Stimulated activated naive CD8-positive, alpha-beta T cell treated with anti-CD3 and anti-CD28 coated beads, Interleukin-15, amount 100 ng/mL, for 72 hours (primary cell): ENCODE data around the gene TSC22D2.

Source experiments
- ATAC-seq: fragments of 150-1000 bp; cut with Tn5 transposase; 2 replicates; pipeline ENCODE4 v1.10.0; 2021; ENCODE audit warnings: mild to moderate bottlenecking, moderate library complexity
- DNase-seq, 2 donors: peaks; one replicate each; pipeline ENCODE4 v3.0.0; 2021 to 2022
- H3K27ac Mint-ChIP-seq, 2 donors: one replicate each; pipeline ENCODE4 v1.8.0; 2022; ENCODE audit warnings: mild to moderate bottlenecking in 2 of 2, mixed read lengths in 2 of 2, moderate library complexity in 2 of 2
- H3K27me3 Mint-ChIP-seq: one replicate; pipeline ENCODE4 v1.8.0; 2022; ENCODE audit warnings: mixed read lengths
- H3K4me1 Mint-ChIP-seq: one replicate; pipeline ENCODE4 v1.8.0; 2022; ENCODE audit warnings: mild to moderate bottlenecking, mixed read lengths
- H3K4me3 Mint-ChIP-seq, 2 donors: one replicate each; pipeline ENCODE4 v1.8.0; 2022; ENCODE audit warnings: mild to moderate bottlenecking in 2 of 2, mixed read lengths in 2 of 2, moderate library complexity in 1 of 2
- H3K9me3 Mint-ChIP-seq, 2 donors: one replicate each; pipeline ENCODE4 v1.8.0; 2022; ENCODE audit warnings: mixed read lengths in 2 of 2

Gene TSC22D2

DNA sequence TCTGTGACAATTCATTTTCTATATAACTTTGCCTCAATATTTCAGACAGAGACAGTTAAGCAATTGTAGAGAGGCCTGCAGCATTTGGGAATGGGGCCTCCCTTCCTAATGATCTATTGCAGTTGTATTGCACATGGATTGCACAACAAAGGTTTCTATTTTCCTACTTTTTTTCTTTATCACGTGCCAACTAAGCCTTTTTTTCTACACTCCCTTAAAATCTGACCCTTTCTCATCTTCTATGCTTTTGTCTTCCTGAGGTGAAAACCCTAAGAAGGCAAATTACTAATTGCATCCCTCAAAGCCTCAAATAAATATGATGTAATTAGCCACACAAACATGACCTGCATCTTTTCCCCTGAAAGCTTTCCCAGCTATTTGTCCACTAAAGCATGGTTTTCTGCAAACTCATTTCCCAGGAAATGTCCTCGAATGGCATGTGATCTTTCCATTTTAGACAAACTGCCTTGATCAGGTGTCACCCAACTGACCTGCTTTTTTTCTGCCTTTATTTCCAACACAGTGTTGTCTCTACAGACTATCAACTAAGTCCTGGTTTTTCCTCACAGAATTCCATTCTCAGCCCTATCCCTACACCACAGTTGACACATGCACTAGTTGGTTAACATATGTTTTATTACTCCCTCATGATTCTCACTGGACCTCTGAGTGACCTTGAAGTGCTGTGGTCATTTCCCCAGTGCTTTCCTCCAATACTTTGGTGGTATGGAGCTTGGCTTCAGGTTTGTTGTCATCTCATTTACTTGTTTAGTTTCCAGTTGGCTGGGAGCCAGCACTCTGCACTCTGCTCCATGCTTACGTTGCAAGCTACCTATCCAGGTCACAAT lies 31.9 kb upstream of the TSC22D2 start:
- Mint-ChIP-seq H3K4me3 (no peak overlapping the region), H3K27ac (no peak overlapping the region), H3K27me3 (no peaks in the 10 kb centered on the region), H3K4me1 (peaks cover 16% of the 10 kb centered on the region), H3K9me3 (no peaks in the 10 kb centered on the region)
- no peak for ATAC-seq
- DNase-seq: no peak

DNA sequence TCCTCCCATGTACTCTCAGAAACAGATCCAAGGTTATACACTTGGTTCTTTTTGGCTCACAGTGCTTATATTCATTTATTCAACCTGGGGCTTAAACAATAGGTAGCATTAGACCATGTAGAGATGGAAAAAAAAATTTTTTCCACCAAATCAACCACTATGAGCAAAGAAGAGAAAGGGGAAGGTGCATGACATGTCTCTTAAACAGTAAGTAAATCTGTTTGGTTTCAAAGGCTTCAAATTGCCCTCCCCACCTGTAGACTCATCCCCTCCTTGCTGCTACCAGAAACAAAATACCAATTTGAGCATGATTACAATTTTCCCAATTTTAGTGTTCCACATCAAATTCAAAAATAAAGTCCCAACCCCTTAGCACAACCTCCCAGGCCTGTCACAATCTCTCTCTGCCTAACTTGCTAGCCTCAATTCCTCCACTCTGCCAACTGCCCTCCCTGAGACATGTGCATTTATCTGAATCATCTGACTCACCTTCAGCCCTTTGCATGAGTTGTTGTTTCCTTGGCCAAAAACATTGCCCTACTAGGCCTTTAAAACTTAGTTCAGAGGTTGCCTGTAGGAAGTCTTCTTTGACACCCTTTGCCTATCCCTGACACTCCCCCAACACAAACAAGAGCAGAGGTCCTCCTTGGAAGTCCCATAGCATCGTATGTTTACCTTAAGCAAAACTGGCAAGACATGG lies 30.3 kb upstream of the TSC22D2 start:
- no peaks in the 10 kb centered on the region for H3K9me3 Mint-ChIP-seq
- no peak overlapping the region for H3K4me3 Mint-ChIP-seq
- ATAC-seq (peak; percentile 60), DNase-seq (no peak)
- peaks cover 24% of the 10 kb centered on the region for H3K4me1 Mint-ChIP-seq
- no peaks in the 10 kb centered on the region for H3K27me3 Mint-ChIP-seq
- no peak overlapping the region for H3K27ac Mint-ChIP-seq

DNA sequence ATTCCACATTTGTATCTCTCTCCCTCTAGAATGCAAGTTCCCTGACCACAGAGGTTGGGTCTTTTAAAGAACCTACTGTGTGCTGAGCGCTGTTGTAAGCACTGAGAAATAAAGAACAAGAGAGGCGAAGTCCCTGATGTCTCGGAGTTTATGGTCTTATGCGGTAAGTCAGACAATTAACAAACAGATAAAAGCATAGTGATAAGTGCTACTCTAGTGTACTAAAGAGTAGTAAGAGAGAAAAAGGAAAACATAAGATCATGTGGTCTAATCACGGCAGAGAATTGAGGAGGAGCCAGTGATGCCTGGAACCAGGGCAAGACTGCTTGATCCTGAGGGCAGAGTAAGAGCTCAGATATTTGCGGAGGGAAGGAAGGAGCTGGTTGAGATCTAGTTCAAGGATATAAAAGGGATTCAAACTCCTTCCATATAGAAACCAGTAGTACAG lies 29.8 kb upstream of the TSC22D2 start:
- Mint-ChIP-seq H3K9me3 (no peaks in the 10 kb centered on the region), H3K4me3 (no peak overlapping the region), H3K27me3 (no peaks in the 10 kb centered on the region), H3K27ac (no peak overlapping the region), H3K4me1 (peaks cover 28% of the 10 kb centered on the region)
- ATAC-seq: no peak
- no peak for DNase-seq

DNA sequence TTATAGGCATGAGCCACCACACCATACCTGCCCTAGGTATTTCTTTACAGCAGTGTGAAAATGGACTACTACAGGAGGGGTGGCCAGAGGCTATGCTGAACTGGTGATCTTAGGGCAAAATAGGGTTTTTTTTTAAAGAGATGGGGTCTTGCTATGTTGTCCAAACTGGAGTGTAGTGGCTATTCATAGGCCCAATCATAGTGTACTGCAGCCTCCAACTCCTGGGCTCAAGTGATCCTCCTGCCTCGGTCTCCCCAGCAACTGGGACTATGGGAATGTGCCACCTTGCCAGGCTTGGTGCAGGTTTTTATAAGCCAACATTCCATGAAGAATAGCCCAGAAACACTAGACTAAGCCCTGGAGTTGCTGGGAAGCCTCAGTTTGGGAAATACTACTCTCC lies 28.6 kb upstream of the TSC22D2 start:
- no peaks in the 10 kb centered on the region for H3K27me3 Mint-ChIP-seq
- H3K4me1 Mint-ChIP-seq: peaks cover 32% of the 10 kb centered on the region
- ATAC-seq (no peak), DNase-seq (no peak)
- no peaks in the 10 kb centered on the region for H3K9me3 Mint-ChIP-seq
- H3K4me3 Mint-ChIP-seq: no peak overlapping the region
- H3K27ac Mint-ChIP-seq: no peak overlapping the region

DNA sequence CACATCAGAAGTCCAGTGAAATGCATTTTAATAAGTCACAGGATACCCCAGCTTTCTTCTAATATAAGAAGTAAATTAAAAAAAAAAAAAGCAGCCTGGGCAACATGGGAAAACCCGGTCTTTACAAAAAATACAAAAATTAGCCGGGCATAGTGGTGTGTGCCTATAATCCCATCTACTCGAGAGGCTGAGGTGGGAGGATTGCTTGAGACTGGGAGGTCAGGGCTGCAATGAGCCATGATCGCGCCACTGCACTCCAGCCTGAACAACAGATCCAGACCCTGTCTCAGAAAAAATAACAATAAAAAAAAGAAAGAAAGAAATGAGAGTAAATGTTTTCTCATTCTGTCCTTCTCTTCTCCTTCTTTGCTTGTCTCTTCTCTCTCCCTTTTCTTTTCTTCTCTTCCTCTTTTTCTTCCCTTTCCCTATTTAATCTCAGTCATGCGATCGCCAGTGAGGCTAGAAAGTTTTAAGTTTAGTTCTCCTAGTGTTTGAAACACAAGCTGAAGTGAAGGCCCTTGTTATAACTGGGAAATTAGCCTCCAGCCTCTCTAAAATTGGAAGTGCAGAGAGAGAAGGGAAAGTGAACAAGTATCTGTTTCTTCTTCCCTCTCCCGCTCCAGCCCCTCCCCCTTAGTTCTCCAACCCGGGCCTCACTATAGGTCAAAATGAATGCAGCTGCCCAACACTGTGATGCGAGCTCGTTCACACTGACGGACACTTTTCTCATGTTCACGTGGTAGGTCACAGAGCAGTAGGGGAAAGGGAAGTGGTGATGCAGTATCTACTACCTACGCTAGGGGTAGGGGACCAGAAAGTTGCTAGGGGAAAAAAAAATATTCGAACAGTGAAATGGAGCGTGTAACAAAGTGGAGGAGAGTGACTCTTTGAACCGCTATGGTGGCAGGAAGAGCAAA lies 23.5 kb upstream of the TSC22D2 start:
- DNase-seq (peak; percentile 65 to 81), ATAC-seq (peak; percentile 95)
- H3K27me3 Mint-ChIP-seq: no peaks in the 10 kb centered on the region
- H3K4me1 Mint-ChIP-seq: peaks cover 47% of the 10 kb centered on the region
- no peaks in the 10 kb centered on the region for H3K9me3 Mint-ChIP-seq
- H3K27ac Mint-ChIP-seq: peak overlapping the region; percentile 92 to 94
- H3K4me3 Mint-ChIP-seq: peak overlapping the region; percentile 75 to 80

DNA sequence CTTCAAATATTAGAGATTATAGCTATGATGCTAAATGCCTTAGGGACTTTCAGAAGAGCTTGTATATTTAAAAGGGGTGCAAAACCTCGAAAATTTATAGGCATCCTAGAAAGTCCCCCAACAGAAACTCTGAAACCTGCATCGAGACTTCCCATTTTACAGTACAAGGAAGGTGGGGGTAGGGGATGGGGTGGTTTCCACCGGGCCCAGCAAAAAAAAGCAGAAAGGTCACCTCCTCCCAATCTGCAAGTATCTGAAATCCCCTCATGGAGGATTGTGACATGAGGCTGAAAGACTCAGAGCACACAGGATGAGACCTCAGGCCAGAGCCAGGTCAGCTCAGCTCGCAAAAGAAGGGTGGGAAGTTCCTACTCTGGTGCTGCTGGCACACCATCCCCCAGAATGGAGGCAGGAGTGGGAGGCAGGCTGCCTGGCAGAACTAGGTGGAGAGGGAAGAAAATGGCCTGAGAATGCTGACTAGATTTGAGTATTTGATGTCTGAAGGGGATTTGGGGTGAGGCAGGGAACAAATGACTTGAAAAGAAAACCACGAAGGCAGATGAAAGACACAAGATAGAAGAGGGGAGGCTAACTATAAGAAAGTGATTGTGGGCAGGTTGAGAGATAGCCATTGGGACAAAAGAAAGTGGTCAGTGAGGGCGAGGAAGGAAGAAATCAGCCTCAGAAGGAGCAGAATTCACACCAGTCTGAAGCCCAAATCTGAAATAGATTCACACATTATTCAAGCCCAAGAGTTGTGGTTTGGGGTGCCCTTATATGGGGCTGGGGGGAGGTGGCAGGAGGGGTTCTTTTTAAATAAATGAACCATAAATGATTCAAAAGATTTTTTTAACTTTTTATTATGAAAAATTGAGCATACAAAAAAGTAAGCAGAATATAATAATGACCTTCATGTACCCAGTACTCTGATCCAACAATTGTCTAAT lies 22.5 kb upstream of the TSC22D2 start:
- ATAC-seq (peak; percentile 78), DNase-seq (peak; percentile 37 to 59)
- Mint-ChIP-seq H3K27ac (peak overlapping the region; percentile 94 to 96), H3K9me3 (no peaks in the 10 kb centered on the region), H3K4me1 (peaks cover 52% of the 10 kb centered on the region), H3K27me3 (no peaks in the 10 kb centered on the region), H3K4me3 (peak overlapping the region; percentile 80 to 82)

DNA sequence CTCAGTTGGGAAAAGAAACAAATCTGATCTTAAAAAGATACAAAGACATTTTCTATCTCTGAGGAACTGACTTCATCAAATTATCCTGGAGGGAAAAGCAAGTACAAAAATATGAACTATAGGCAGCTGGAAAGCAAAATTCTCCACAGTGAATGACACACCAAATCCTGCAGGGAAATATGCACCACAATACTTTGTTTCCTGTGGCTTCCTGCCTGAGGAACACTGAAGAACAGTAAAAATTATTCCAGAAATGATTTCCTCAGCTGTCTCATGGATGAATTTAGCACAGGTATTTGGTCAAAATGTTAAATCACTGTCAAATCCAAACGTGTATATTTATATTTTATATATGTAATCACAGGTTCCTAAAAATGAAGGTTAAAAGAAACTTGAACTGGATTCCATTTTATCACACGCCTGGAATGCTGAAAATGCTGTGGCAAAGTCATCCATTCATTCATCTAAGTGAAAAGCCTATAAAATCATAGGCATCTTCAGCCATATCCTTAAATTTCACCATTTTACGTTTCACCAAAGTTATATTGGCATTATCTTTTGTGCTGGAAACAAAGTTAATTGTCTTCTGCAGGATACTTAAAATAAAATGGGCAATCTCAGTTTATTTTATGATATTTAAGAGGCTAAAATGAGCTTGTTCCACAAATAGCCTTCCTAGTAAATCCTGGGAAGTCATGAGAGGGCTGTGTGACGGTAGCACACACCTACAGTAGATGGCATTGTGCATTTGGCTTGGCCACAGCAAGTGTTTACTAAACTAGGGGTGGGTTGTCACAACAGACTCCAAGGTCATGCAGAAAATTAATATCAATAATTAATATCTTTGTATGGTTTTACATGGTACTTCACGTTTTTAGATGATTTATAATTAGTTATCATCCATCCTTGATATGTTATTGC lies 19.3 kb upstream of the TSC22D2 start:
- H3K27me3 Mint-ChIP-seq: no peaks in the 10 kb centered on the region

DNA sequence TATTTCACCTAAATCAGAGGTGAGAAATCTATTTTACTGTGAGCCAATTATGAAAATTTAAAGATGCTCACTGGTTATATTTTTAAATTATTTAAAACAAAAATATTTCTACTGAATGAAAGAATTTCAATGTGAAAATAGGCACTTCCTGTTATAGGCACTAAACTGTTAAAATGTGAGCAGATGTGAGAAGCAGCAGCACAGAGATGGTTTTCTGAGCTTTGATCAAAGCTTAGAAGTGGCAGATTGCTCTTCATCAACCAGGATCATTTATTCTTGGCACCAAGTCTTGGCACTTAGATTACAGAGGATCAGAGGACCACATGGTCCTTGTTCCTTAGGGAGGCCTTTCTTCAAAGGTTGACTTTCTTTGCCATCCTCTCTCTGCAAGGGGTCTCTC lies 18.0 kb upstream of the TSC22D2 start:
- Mint-ChIP-seq H3K4me1 (peaks cover 25% of the 10 kb centered on the region), H3K4me3 (no peak overlapping the region), H3K27ac (no peak overlapping the region), H3K27me3 (no peaks in the 10 kb centered on the region), H3K9me3 (no peaks in the 10 kb centered on the region)
- ATAC-seq (no peak), DNase-seq (no peak)

More for the DNA sequence above, 19.3 kb upstream of the TSC22D2 start:
- Mint-ChIP-seq H3K4me1 (peaks cover 33% of the 10 kb centered on the region), H3K9me3 (no peaks in the 10 kb centered on the region), H3K4me3 (no peak overlapping the region), H3K27ac (no peak overlapping the region)
- DNase-seq (no peak), ATAC-seq (no peak)

DNA sequence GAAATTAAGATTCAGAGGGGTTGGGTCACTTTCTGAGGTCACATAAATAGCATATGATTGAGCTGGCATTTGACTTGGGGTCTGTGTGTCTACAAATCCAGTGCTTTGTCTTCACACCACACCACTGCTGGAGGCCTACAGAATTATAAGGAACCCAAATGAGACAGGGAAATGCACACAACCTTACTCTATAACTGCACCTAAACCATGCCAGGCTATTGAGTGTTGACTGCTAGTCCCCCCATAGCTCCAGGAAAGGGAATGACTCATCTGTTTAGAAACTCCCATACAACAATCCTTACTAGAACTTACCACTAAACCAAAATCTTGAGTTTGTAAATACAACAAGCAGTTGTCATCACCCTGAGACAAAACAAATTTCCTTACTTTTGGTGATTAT lies 16.9 kb upstream of the TSC22D2 start:
- DNase-seq (no peak), ATAC-seq (no peak)
- Mint-ChIP-seq H3K4me1 (peaks cover 16% of the 10 kb centered on the region), H3K27me3 (no peaks in the 10 kb centered on the region), H3K9me3 (no peaks in the 10 kb centered on the region), H3K27ac (no peak overlapping the region), H3K4me3 (no peak overlapping the region)

DNA sequence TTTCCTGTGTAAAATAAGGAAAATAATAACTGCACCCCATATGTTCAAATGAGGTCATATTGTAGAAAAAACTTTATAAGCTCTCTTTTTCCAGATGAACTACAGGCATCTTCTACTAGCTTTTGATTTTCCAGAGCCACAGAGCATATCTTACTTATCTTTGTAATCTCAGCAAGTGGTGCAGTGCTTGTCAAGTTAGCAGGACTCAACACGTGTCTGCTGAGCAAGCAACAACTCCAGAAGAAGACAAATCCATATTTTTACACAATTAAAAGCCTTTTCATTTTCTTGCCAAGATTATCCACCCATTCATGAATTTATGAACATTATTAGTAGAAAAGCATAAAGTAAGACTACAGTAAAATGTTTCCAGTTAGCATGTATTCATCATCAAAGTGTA lies 14.4 kb upstream of the TSC22D2 start:
- peaks cover 2% of the 10 kb centered on the region for H3K27me3 Mint-ChIP-seq
- peaks cover 9% of the 10 kb centered on the region for H3K4me1 Mint-ChIP-seq
- no peaks in the 10 kb centered on the region for H3K9me3 Mint-ChIP-seq

DNA sequence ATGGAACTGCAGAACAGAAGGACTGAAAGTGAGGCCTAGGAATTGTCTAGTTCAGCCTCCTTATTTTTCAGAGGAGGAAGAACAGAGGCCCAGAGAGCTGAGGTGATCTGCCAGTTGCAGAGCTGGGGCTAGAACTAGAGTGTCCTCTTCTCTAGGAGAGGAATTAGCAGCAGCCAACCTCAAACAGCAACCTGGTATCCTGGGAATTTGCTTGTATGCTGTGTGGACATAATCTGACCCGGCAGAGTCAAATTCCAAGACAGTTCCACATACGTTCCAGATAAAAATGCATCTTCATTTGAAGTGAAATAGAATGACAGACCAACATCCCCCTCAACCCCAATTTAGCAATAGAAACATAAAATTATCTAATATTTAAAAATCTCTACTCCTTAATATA lies 13.5 kb upstream of the TSC22D2 start:
- ATAC-seq (no peak), DNase-seq (no peak)
- Mint-ChIP-seq H3K9me3 (no peaks in the 10 kb centered on the region), H3K27me3 (peaks cover 6% of the 10 kb centered on the region), H3K27ac (no peak overlapping the region), H3K4me1 (peaks cover 5% of the 10 kb centered on the region), H3K4me3 (no peak overlapping the region)

More for the DNA sequence above, 14.4 kb upstream of the TSC22D2 start:
- ATAC-seq (no peak), DNase-seq (no peak)
- no peak overlapping the region for H3K4me3 Mint-ChIP-seq
- no peak overlapping the region for H3K27ac Mint-ChIP-seq

DNA sequence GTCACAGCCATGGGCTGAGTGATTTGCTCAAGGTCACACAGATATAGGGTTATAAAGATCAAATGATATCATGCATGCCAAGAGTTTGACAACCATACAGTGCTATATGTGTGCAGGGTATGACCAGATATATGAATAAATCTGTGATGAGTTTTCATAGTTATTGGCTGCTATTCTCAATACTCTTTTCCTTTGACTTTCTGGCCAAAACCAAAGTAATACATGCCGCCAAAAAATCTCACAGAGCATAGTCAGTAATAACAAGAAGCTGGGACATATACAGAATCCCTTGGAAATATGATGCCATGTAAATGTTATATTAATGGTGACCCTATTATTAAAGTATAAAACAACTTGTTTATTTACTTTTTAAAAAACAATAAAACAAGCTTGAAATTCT lies 11.6 kb upstream of the TSC22D2 start:
- no peak overlapping the region for H3K4me3 Mint-ChIP-seq
- H3K27ac Mint-ChIP-seq: no peak overlapping the region
- DNase-seq (no peak), ATAC-seq (no peak)
- H3K27me3 Mint-ChIP-seq: peaks cover 6% of the 10 kb centered on the region
- H3K4me1 Mint-ChIP-seq: no peaks in the 10 kb centered on the region
- H3K9me3 Mint-ChIP-seq: no peaks in the 10 kb centered on the region

DNA sequence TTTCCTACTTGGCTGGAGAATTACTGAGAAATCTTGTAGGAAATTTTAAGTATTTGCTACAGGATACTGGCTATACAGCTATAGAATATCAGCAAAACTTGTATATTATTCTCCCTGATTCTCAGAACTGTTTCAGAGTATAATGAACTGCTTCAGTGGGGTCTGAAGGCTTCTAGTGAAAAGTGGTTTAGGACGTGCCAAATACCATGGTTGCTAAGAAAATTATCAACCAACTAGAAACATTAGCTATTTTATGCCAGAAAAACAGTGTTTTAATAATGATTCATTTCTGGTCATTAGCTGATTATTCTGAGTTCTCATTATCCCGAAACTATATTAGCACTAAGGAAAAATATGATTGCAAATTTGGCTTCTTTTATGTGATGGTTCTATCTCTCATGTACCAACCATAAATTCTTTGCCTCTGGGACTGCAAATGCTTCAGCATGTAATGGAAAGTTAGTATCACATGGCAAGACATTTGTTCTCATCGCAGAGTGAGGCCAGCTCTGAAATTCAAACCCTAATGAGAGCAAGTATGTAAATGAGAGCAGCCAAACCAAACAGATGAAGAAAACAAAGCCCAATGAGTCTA lies 11.0 kb upstream of the TSC22D2 start:
- Mint-ChIP-seq H3K4me3 (no peak overlapping the region), H3K4me1 (no peaks in the 10 kb centered on the region), H3K27ac (no peak overlapping the region), H3K9me3 (no peaks in the 10 kb centered on the region), H3K27me3 (peaks cover 6% of the 10 kb centered on the region)
- ATAC-seq: no peak
- DNase-seq: no peak
